Measurements from ENCODE around the gene THPO.

The THPO gene

DNA sequence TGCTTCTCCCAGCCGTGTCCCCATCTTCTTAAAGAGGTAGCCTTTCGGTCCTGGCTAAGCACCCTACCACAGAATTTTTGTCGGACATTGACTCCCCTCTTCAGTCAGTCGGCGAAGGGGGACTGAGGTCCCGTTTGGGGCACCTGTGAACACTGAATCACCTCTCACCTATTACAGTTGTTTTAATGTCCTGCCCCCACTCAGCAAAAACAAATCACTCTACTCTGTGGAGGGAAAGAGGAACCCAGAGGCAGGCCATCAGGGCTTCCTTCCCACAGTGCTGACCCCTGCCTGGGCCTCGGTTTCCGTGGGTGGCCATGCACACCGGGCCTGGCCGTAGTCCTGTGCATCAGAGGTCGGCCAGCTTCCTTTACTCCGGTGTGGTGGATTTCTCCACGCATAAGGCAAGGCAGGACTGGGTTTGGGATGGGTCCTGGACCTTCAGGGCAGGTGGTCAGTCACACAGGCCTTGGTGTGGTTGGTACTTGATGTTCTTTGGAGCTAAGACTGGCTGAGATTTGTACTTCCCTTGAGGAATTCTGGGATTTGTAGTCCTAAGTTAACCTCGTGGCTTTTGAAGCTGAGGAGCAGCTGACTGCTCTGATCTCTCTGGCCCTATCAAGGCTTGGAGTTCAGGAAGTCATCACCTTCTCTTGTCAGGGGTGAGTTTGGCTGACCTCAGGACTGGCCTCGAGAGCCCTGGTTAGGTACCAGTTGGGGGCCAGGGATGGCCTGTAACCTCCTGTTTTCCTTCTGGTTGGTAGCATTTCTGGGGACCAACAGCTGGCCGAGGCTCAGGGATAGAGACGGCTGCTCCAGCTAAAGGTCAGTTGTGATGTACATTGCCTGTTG lies 41.2 kb downstream of the THPO start:
- in situ Hi-C loops (cut with MboI; ENCODE audit: low sequenced_read_pairs) = no loop called here

DNA sequence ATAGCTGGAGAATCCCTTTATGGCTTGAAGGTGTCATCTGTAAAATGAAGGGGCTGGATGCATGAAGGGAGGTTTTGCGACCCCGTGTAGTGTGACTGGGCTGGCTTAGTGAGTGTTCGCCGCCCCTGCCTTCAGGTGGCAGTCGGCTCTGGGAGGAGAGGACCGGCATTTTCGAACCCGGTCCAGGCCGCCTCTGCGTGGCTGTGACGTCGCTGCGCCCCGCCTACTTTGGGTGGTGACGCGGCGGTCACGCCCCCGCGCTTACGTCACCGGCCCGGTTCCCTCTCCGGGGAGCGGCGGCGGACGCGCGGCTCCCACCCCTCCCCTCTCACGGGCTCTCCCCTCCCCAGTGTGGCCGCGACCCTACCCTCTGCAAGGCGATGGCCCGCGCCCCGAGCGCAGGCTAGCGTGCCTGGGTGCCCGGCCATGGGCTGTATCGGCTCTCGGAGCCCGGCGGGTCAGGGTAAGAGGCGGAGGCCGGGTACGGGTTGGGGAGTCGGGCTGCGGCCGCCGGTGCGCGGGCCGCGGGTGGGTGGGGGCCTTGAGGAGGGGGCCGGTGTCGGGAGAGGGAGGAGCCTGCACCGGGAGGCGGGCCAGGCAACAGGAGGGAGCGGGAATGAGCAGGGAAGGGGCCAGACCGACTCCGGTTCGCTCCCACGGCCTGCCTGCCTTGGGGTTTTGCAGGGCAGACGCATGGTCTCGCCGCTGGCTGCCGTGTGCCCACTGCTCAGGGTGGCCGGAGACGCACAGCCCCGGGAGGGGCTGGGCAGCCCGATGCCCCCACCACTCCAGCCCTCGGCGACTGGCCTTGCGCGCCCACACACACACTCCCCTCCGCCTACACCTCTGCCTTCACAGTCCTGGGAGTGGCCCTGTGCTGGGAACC lies 42.1 kb downstream of the THPO start:
- in situ Hi-C loops (cut with MboI; ENCODE audit: low sequenced_read_pairs) = no loop called here

DNA sequence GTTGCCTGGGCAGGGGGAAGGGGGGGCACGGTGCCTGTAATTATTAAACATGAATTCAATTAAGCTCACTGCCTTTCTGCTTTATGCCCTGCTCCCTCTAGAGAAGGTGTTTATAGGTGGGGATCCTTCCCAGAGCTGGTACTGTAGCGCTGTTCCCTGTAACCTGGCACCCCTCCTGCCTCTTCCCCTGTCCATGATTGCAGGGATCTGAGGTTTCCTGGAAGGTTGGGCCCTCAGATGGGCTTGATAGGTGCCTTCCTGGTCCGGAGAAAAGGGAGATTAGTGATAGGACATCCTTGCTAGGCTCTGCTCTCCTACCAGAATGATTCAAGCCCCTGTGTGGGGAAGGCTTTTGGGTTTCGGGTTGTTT lies 42.7 kb downstream of the THPO start:
- in situ Hi-C loops (cut with MboI; ENCODE audit: low sequenced_read_pairs) = no loop called here

DNA sequence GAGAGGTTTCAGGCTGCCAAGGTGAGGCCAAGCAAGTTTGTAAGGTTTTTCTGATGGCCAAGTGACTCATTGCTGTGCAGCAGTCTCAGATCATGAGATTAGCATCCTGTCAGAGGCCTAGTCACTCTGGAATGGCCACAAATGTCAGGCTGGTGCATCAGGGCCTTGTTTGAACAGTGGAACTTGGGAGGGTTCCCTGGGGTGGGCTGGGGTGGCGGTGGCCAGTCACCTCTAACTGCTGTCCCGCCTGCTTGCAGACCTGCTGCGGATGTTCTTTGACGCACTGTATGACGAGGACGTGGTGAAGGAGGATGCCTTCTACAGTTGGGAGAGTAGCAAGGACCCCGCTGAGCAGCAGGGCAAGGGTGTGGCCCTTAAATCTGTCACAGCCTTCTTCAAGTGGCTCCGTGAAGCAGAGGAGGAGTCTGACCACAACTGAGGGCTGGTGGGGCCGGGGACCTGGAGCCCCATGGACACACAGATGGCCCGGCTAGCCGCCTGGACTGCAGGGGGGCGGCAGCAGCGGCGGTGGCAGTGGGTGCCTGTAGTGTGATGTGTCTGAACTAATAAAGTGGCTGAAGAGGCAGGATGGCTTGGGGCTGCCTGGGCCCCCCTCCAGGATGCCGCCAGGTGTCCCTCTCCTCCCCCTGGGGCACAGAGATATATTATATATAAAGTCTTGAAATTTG lies 43.4 kb downstream of the THPO start:
- in situ Hi-C loops (cut with MboI; ENCODE audit: low sequenced_read_pairs) = no loop called here

DNA sequence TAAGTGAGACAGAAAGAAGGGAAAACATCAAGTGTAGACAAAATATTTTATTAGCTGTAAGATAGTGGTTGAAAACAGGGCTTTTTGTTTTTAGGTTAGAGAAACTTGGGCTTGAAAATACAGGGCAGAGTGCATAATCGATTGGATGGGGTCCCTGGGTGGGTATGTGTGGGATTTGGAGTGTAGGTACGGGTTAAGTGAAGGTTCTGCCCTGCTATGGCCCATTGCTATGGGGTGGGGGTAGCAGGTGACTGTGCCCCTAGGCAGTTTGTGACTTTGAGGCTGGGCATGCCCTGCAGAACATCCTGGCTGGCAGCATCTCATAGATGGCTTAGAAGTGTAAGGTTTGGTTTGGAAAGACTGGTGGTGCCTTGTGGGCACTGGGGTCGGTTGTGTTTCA lies 44.3 kb downstream of the THPO start:
- in situ Hi-C loops (cut with MboI; ENCODE audit: low sequenced_read_pairs) = no loop called here

DNA sequence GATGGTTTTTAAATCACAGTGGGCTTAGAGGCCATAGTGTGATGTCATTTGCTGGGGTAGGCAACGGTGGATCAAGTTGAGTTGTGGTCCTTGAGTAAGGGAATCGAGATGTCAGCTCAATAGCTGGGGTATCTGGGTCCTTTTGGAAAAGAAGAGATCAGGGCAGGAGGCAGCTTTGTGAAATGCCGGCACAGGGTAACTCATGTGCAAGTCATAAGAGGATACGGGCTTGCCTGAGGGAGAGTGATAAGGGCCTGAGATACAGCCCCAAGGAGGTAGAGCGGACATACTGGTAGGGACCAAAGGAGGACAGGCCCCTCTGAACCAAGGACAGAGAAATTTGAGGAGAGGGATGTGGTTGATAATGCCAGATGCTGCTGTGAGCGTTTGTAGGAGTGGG lies 44.8 kb downstream of the THPO start:
- in situ Hi-C loops (cut with MboI; ENCODE audit: low sequenced_read_pairs) = no loop called here

DNA sequence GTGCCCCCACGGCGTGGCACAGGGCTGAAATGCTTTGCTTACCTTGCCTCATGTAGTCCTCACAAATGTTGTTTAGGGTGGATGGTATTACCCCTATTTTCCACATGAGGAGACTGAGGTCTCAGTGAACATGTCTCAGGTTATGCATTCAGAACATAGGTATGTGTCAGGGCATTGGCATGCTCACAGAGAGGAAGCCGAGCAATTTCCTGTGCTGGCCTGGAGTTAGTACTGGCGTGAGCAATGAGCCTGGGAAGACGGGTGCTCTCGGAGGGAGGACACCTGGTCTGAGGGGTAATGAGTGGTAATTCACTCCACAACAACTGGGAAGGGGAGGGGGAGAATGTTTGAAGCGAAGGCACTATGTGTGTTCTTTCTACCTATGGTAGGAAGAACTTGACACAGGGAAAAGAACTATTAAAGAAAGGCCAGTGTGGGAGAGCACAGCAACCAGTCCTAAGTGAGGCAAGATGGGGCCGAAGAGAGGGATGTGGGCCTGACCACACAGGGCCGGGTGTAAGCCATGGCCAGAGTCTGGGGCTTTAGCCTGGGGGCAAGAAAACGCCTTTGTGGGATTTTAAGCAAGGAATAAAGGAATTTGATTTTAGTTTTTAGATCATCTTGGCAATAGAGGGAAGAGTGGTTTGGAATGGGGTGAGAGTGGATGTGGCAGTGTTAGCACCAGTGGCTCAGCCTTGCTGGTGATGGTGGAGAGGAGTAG lies 45.5 kb downstream of the THPO start:
- in situ Hi-C loops (cut with MboI; ENCODE audit: low sequenced_read_pairs) = no loop called here

DNA sequence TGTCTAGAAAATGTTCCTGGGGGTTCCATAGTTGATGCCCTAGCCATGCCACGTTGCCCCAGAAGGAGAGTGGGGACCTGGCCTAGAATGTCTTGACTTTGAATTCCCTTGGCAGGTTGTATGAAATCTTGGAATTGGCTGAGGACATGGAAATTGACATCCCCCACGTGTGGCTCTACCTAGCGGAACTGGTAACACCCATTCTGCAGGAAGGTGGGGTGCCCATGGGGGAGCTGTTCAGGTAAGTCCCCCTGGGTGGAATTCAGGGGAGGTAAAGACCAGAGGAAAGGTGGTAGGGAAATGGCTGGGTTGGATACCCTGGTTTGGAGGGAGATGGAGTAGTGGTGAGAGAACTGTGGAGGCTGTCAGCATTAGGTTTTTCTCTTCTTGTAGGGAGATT lies 49.5 kb downstream of the THPO start:
- in situ Hi-C loops (cut with MboI; ENCODE audit: low sequenced_read_pairs) = no loop called here

DNA sequence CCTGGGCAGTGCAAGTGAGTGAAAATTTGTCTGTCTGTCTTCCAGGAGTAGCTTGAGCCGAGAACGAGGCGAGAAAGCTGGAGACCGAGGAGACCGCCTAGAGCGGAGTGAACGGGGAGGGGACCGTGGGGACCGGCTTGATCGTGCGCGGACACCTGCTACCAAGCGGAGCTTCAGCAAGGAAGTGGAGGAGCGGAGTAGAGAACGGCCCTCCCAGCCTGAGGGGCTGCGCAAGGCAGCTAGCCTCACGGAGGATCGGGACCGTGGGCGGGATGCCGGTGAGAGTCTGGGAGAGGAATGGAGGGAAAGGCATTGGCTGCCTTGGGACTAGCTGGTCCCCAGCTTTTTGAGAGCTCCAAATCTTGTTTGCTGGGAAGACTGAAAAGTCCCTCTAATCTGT lies 50.8 kb downstream of the THPO start:
- in situ Hi-C loops (cut with MboI; ENCODE audit: low sequenced_read_pairs) = no loop called here

DNA sequence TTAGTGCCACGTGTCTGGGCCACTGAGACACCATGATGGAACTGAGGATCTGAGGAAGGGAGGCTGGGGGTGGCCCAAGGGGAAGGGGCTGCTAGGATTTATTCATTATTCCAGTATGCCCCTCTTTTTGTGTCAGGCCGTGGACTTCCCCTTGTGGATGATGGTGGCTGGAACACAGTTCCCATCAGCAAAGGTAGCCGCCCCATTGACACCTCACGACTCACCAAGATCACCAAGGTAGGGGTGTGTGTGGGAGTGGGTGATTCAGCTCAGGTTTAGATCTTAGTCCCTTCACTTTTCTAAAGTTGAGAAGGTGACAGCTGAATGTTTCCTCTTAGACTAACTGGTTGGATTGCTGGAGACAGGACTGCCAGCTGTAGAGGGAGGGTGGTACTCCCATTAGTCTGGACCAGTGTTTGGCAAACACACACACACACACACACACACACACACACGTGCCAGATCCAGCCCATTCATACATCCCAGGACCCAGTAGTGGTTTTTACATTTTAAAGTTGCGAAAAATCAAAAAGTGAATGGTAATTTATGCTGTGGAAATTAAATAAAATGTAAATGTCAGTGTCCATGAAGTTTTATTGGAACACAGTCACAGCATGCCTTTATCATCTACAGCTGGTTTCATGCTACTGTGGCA lies 52.2 kb downstream of the THPO start:
- in situ Hi-C loops (cut with MboI; ENCODE audit: low sequenced_read_pairs) = no loop called here

DNA sequence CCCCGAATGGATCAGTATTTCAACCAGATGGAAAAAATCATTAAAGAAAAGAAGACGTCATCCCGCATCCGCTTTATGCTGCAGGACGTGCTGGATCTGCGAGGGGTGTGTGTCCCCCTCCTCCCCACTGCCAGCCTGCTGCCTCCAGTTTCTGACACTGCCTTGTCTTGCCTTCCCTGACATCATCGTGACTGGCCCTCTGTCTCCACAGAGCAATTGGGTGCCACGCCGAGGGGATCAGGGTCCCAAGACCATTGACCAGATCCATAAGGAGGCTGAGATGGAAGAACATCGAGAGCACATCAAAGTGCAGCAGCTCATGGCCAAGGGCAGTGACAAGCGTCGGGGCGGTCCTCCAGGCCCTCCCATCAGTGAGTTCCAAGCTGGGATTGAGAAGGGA lies 52.7 kb downstream of the THPO start:
- in situ Hi-C loops (cut with MboI; ENCODE audit: low sequenced_read_pairs) = no loop called here

DNA sequence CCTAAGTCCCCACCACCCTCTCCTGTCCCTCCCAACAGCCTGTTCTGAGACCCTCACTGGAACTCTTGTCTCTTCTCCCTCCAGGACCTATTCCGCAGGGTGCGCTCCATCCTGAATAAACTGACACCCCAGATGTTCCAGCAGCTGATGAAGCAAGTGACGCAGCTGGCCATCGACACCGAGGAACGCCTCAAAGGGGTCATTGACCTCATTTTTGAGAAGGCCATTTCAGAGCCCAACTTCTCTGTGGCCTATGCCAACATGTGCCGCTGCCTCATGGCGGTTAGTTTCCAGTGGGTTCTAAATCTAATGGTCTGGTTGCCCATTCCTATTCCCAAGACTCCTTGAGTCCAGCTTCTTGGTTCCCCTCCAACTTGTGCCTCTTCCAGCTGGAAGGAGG lies 54.3 kb downstream of the THPO start:
- in situ Hi-C loops (cut with MboI; ENCODE audit: low sequenced_read_pairs) = no loop called here

DNA sequence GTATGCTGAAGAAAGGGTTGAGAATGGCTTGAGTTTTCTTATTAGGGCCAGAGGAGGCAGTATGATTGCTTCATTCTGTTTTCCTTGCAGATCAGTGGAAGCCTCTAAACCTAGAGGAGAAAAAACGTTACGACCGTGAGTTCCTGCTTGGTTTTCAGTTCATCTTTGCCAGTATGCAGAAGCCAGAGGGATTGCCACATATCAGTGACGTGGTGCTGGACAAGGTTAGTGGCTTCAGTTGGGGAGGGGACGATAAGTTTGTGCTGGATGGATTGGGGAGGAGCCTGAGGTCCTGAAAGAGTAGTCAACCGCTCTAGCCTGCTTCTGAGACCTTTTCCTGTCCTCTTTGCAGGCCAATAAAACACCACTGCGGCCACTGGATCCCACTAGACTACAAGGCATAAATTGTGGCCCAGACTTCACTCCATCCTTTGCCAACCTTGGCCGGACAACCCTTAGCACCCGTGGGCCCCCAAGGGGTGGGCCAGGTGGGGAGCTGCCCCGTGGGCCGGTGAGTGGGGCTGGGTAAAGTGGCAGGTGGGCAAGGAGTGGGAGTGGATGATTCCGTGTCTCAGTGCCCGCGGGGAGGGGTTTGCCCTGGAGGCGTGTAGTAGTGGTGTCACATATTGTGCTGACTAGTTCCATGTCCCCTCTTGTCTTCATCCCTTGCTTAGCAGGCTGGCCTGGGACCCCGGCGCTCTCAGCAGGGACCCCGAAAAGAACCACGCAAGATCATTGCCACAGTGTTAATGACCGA lies 55.1 kb downstream of the THPO start:
- in situ Hi-C loops (cut with MboI; ENCODE audit: low sequenced_read_pairs) = no loop called here

Measured in HL-60/S4 treated with phorbol 12-myristate 13-acetate at 8.2 ng/mL for 4 days and 3 days (cell line).